HL-60 (cell line): ENCODE results near the gene SNRNP25.

ENCODE experiments used
- DNase-seq, 2 experiments: peaks; one replicate each; pipeline ENCODE4 v3.0.0-alpha.2; 2010 to 2020; ENCODE audit warnings: low read depth in 1 of 2, low spot score in 1 of 2
- H3K27ac ChIP-seq: fragments of 250-450 bp; sonication (Bioruptor Pico); replicated peaks from 2 replicates; pipeline ENCODE4 v1.5.1; 2020; ENCODE audit warnings: mild to moderate bottlenecking, moderate library complexity
- H3K27me3 ChIP-seq: fragments of 250-450 bp; sonication (Bioruptor Pico); 2 replicates; pipeline ENCODE4 v1.5.1; 2021; ENCODE audit warnings: mild to moderate bottlenecking, moderate library complexity; ENCODE audit not compliant: insufficient read depth, poor library complexity, severe bottlenecking
- H3K4me3 ChIP-seq: replicated peaks from 2 replicates; pipeline ENCODE4 v1.5.1; 2011; ENCODE audit warnings: mild to moderate bottlenecking, control low read depth, low read length; ENCODE audit not compliant: insufficient read depth
- GABPA ChIP-seq: IDR thresholded peaks from 2 replicates; pipeline ENCODE4 v1.6.1; 2012; ENCODE audit warnings: low read depth
- POLR2AphosphoS5 ChIP-seq: IDR thresholded peaks from 2 replicates; pipeline ENCODE4 v1.6.1; 2012; ENCODE audit warnings: low read depth
- SPI1 ChIP-seq: IDR thresholded peaks from 2 replicates; pipeline ENCODE4 v1.6.1; 2012; ENCODE audit warnings: low read depth, mild to moderate bottlenecking, borderline replicate concordance
- TF ChIP-seq, protein P1 (sequence below): IDR thresholded peaks from 2 replicates; pipeline ENCODE4 v1.6.1; 2012; ENCODE audit warnings: low read depth; ENCODE audit not compliant: insufficient replicate concordance
- TF ChIP-seq, protein P2 (sequence below): IDR thresholded peaks from one replicate; pipeline ENCODE4 v1.5.1; 2011; ENCODE audit warnings: low read length, control low read depth, inconsistent platforms; ENCODE audit not compliant: insufficient read depth

Gene SNRNP25

GRCh38 chr16:38941-39892 is 14.4 kb upstream of the SNRNP25 start:
- Histone ChIP-seq H3K27ac (peak overlapping the region; percentile 81), H3K4me3 (no peak overlapping the region), H3K27me3 (no peaks in the 10 kb centered on the region)
- peak; percentile 92 to 93 for DNase-seq
- TF ChIP-seq, protein P1, sequence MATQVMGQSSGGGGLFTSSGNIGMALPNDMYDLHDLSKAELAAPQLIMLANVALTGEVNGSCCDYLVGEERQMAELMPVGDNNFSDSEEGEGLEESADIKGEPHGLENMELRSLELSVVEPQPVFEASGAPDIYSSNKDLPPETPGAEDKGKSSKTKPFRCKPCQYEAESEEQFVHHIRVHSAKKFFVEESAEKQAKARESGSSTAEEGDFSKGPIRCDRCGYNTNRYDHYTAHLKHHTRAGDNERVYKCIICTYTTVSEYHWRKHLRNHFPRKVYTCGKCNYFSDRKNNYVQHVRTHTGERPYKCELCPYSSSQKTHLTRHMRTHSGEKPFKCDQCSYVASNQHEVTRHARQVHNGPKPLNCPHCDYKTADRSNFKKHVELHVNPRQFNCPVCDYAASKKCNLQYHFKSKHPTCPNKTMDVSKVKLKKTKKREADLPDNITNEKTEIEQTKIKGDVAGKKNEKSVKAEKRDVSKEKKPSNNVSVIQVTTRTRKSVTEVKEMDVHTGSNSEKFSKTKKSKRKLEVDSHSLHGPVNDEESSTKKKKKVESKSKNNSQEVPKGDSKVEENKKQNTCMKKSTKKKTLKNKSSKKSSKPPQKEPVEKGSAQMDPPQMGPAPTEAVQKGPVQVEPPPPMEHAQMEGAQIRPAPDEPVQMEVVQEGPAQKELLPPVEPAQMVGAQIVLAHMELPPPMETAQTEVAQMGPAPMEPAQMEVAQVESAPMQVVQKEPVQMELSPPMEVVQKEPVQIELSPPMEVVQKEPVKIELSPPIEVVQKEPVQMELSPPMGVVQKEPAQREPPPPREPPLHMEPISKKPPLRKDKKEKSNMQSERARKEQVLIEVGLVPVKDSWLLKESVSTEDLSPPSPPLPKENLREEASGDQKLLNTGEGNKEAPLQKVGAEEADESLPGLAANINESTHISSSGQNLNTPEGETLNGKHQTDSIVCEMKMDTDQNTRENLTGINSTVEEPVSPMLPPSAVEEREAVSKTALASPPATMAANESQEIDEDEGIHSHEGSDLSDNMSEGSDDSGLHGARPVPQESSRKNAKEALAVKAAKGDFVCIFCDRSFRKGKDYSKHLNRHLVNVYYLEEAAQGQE: no peak
- TF ChIP-seq SPI1: peak; percentile 92
- TF ChIP-seq POLR2AphosphoS5: peak; percentile 78

- Histone ChIP-seq H3K27ac (no peak overlapping the region), H3K27me3 (no peaks in the 10 kb centered on the region), H3K4me3 (no peak overlapping the region)
- DNase-seq: no peak
- TF ChIP-seq GABPA (no peak), SPI1 (no peak), POLR2AphosphoS5 (no peak)
- TF ChIP-seq, protein P2, sequence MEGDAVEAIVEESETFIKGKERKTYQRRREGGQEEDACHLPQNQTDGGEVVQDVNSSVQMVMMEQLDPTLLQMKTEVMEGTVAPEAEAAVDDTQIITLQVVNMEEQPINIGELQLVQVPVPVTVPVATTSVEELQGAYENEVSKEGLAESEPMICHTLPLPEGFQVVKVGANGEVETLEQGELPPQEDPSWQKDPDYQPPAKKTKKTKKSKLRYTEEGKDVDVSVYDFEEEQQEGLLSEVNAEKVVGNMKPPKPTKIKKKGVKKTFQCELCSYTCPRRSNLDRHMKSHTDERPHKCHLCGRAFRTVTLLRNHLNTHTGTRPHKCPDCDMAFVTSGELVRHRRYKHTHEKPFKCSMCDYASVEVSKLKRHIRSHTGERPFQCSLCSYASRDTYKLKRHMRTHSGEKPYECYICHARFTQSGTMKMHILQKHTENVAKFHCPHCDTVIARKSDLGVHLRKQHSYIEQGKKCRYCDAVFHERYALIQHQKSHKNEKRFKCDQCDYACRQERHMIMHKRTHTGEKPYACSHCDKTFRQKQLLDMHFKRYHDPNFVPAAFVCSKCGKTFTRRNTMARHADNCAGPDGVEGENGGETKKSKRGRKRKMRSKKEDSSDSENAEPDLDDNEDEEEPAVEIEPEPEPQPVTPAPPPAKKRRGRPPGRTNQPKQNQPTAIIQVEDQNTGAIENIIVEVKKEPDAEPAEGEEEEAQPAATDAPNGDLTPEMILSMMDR: no peak
- TF ChIP-seq, protein P1: no peak
Measured at GRCh38 chr16:41439-42068, 12.1 kb upstream of the SNRNP25 start.

- Histone ChIP-seq H3K27ac (no peak overlapping the region), H3K27me3 (no peaks in the 10 kb centered on the region), H3K4me3 (no peak overlapping the region)
- TF ChIP-seq GABPA: no peak
- no peak for TF ChIP-seq SPI1
- TF ChIP-seq, protein P2: no peak
- TF ChIP-seq, protein P1: no peak
- TF ChIP-seq POLR2AphosphoS5: no peak
- no peak for DNase-seq
Measured at GRCh38 chr16:42069-42457, 11.6 kb upstream of the SNRNP25 start.
